SH-SY5Y (cell line): Measurements from ENCODE around the gene CSRP1.

ENCODE experiments used
- GATA2 ChIP-seq: IDR thresholded peaks from 2 replicates; pipeline ENCODE4 v1.6.1; 2011; ENCODE audit warnings: mild to moderate bottlenecking, low read depth, low read length
- GATA3 ChIP-seq: IDR thresholded peaks from 2 replicates; pipeline ENCODE4 v1.6.1; 2011; ENCODE audit warnings: low read depth, mild to moderate bottlenecking, low read length, moderate library complexity

- TF ChIP-seq GATA3: no peak
- TF ChIP-seq GATA2: no peak
These were observed 7.7 kb downstream of the CSRP1 start for GRCh38 chr1:201499191-201499590.
